Right ventricle myocardium inferior (tissue), 1 donor: ENCODE data around the gene PACSIN2. TPM values are rescaled to one million over a fixed set of nuclear protein-coding genes. Genes with fewer than 3 reads are reported as not detected.

Experiments used
- ATAC-seq: fragments of 200-7000 bp; cut with Tn5 transposase; one replicate; pipeline ENCODE4 v1.9.1; 2020; ENCODE audit warnings: mild to moderate bottlenecking, moderate library complexity
- DNase-seq: peaks from one replicate; pipeline ENCODE4 v3.0.0; 2021; ENCODE audit errors: missing footprints
- intact Hi-C: fragments of 100-400 bp; cut with DNase I; formaldehyde crosslinking; loops from one replicate; pipeline ENCODE4 v1.11.0; 2022
- total RNA-seq: library from RNA; stranded (reverse); fragmentation: NEBNext Ultra II Directional; extraction: Animal tissue kit (Norgen Biotek cat#: 25700); gene quantifications from one replicate; pipeline ENCODE4 v1.2.1, GENCODE V29; 2021
- donor health status: DM: no; HTN: yes; CAD: no; lungs with severe emphysema.

Gene PACSIN2
- total RNA-seq, 1 donor from 2014 or later: 64.9 TPM

- DNase-seq (no peak), ATAC-seq (no peak)
- intact Hi-C loops: loop anchor here (5.0 to 10.0 kb wide), 4 partner anchors 98 to 265 kb away; partner anchors contain the start of gene TTLL1
Measured at GRCh38 chr22:42869463-42869862, 145.5 kb downstream of the PACSIN2 start.

- intact Hi-C loops: loop anchor here (5.0 to 10.0 kb wide), 4 partner anchors 98 to 266 kb away; partner anchors contain the start of gene TTLL1
- DNase-seq (no peak), ATAC-seq (peak; percentile 73)
Measured at GRCh38 chr22:42868751-42869251, 146.1 kb downstream of the PACSIN2 start.

DNA sequence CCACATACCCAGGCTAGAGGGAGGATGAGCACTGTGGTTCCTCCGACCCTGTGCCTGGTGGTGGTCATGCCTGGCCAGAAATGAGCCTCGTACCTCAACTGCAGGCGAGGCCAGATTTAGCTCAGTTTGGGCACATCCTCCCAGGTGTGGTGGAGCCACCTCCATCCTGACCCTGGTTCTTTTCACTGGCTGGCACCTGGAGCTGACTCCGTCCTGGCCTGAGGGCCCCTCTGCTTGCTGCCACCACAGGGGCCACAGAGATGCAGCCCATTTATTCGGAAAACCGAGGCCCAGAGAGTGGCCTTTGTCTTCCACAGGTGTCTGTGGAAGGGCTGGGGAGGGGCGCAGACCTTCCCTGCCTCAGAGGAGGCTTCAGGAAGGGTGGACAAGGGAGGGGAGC is 148.8 kb downstream of the PACSIN2 start:
- DNase-seq (no peak), ATAC-seq (no peak)
- intact Hi-C loops: loop anchor here (5.0 to 10.0 kb wide), 4 partner anchors 101 to 269 kb away; partner anchors contain the start of gene TTLL1

DNA sequence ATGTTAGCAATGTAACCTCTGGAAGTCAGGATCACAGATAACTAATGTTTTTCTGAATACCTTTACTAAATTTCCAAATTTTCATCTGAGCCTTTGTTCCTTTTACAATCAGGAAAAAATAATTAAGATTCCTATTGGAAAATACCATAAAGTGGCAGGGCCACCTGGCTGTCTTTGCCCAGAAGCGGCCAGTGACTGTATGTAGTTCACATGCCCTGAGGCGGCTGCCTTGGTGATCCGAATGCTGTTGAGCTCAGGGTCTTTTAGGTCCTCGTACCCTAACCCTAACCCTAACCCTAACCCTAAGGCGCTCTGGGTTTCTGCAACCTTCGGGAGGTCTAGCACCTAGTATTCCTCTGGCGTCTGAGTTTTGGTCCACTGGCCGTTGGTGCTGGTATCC is 149.4 kb downstream of the PACSIN2 start:
- DNase-seq (no peak), ATAC-seq (no peak)
- intact Hi-C loops: loop anchor here (5.0 to 10.0 kb wide), 4 partner anchors 102 to 269 kb away; partner anchors contain the start of gene TTLL1

- intact Hi-C loops: loop anchor here (10.0 kb wide), 1 partner anchor 271 kb away; no protein-coding TSS in a partner anchor
- no peak for ATAC-seq
- no peak for DNase-seq
Measured at GRCh38 chr22:42863349-42863961, 151.5 kb downstream of the PACSIN2 start.

GRCh38 chr22:42862045-42862734 is 152.8 kb downstream of the PACSIN2 start:
- intact Hi-C loops: loop anchor here (10.0 kb wide), 1 partner anchor 273 kb away; no protein-coding TSS in a partner anchor
- ATAC-seq (no peak), DNase-seq (no peak)

DNA sequence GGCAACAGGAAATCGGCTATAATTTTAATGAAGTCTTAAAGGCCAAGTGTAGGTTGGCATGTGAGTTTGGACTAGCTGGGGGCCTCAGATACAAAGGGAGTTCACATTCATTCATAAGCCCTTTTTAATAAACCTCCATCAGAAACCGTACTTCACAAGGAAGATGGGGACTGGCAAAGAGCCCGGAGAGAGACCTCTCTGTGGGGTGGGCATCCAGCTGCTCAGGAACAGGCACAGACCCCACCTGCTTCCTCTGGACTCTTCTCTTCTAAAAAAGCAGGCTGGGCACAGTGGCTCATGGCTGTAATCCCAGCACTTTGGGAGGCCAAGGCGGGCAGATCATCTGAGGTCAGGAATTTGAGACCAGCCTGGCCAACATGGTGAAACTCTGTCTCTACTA is 154.0 kb downstream of the PACSIN2 start:
- intact Hi-C loops: loop anchor here (10.0 kb wide), 1 partner anchor 274 kb away; no protein-coding TSS in a partner anchor
- no peak for ATAC-seq
- DNase-seq: no peak

- intact Hi-C loops: no loop called here
- ATAC-seq (no peak), DNase-seq (no peak)
Measured at GRCh38 chr22:42857845-42858481, 157.0 kb downstream of the PACSIN2 start.

DNA sequence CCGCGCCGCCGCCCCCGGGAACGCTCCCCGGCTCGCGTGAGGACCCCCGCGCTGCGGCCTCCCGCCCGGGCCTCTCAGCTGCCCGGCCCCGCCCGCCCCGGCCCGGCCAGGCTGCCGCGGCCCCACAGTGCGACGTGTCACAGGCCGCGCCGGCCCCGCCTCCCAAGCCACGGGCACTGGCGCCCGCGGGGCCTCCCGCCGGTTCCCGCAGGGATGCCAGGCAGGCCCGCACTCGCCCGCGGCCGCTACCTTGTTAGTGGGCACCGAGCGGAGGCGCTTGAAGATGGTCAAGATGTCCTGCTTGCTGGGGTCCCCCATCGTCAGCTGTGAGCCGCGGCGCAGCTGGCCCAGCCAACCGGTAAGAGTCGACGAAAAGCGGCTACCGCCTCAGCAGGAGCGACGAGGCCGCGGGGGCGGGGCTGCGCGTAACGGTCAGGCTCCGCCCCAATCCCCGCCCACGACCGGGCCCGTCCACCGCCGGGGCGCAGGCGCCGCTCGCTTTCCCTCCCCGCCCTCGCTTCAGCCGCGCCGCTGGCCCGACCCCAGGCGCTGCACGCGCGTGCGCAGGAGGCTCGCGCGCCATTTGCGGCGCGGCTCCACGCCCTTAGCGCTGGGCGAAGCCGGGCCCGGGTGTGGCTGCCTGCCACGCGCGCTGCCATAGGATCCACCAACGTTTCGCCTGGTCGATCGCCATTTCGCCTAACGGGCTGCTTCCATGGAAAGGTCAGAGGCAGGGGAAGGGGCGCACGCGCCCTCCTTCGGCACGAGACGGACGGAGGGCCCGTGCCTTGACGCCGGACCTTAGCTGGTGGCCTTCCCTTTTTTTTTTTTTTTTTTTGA is 157.9 kb downstream of the PACSIN2 start, which contains the start of gene ARFGAP3:
TSS of gene ARFGAP3 (minus strand) at position 409 of the 840 bp plus-strand sequence. CDS start at position 318, 91 bp downstream.
- peak; percentile 97 for DNase-seq
- intact Hi-C loops: no loop called here

GRCh38 chr22:42856179-42856864 is 158.6 kb downstream of the PACSIN2 start:
- intact Hi-C loops: no loop called here
- peak; percentile 18 for ATAC-seq
- DNase-seq: peak; percentile 72

More for the DNA sequence above, 157.9 kb downstream of the PACSIN2 start, which contains the start of gene ARFGAP3:
- ATAC-seq: peak; percentile 98

GRCh38 chr22:42855721-42856120 is 159.2 kb downstream of the PACSIN2 start:
- DNase-seq (no peak), ATAC-seq (no peak)
- intact Hi-C loops: no loop called here

- DNase-seq: no peak
- intact Hi-C loops: no loop called here
- ATAC-seq: no peak
Measured at GRCh38 chr22:42855211-42855610, 159.7 kb downstream of the PACSIN2 start.

DNA sequence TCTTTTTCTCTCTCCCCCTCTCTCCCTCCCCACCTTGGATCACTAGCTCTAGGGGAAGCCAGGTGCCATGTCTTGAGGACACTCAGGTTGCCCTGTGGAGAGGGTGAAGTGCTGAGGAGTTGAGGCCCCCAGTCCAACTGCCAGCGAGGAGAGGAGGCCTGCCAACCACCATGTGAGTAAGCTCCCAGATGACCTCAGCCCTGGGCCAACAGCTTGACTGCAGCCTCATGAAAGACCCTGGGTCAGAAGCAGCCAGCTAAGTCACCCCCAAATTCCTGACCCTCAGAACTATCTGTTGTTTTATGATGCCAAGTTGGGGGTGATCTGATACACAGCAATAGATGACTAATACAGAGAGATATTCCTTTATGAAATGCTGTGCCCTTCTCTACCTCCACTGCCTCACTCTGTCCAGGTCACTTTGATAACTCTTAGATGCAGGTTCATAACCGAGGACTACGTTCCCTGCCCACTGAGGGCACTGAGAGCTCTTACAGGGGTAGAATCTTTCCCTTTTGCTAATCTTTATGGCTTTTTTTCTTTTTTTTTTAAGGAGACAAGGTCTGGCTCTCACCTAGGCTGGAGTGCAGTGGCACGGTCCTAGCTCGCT is 165.9 kb downstream of the PACSIN2 start:
- DNase-seq: no peak
- no peak for ATAC-seq
- intact Hi-C loops: no loop called here

- intact Hi-C loops: no loop called here
- DNase-seq (no peak), ATAC-seq (no peak)
Measured at GRCh38 chr22:42847110-42847509, 167.8 kb downstream of the PACSIN2 start.

DNA sequence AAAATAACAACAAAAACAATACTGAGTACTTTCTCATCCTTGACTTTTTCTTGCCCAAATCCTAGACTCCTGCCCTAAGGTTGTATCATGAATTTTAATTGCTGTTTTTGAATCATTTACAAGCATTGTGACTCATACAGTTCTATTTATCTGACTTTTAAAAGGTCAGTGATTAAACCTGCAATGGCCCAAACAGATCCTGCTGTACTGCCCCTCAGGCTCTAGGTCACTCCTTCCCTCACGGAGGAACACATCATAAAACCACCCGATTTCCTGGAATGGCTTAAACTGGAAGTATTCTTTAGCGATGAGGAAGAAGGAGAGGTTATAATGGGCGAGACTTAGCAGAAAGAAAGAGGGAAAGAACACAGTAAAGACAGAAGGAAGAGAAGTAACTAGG is 170.2 kb downstream of the PACSIN2 start:
- ATAC-seq: no peak
- intact Hi-C loops: no loop called here
- DNase-seq: no peak

- ATAC-seq (no peak), DNase-seq (no peak)
- intact Hi-C loops: no loop called here
Measured at GRCh38 chr22:42842658-42843370, 172.1 kb downstream of the PACSIN2 start.

DNA sequence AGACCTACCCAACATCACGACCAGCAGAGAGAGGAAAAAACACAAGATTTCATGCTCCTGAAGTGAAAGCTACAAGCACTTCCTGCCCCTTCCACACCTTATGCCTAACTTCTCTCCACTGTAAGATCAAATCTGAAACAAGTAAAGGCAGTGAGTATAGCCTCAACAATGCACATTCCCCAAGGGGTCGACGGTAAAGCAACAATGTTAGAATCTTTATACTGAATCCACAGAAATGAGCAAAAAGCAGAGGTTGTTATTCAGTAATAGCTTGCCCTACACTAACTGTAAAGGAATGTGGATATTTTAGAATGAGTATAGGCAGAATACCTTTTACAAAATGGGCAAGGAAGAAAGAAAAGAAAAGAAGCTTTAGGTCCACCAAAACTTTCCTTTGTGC is 173.5 kb downstream of the PACSIN2 start:
- ATAC-seq: no peak
- no peak for DNase-seq
- intact Hi-C loops: no loop called here
